ENCODE data around the gene C6orf141. TPM values are rescaled to one million over a fixed set of nuclear protein-coding genes. Genes with fewer than 3 reads are reported as not detected.

Gene C6orf141
- total RNA-seq, 1 donor from 2014 or later, result 1.0 TPM

GRCh38 chr6:49528571-49528970, 21.9 kb upstream of the C6orf141 start:
- DNase-seq (ENCODE audit: low read depth, low spot score), result no peak
- TF ChIP-seq CTCF (conservative IDR thresholded peaks at IDR 0.05), result no peak
- H3K4me1 Mint-ChIP-seq, result no peaks in the 10 kb centered on the region
- H3K27me3 Mint-ChIP-seq (ENCODE audit: low read depth), result no peaks in the 10 kb centered on the region
- no peaks in the 10 kb centered on the region for H3K36me3 Mint-ChIP-seq (ENCODE audit: low read depth)
- no peak overlapping the region for H3K27ac Mint-ChIP-seq (ENCODE audit: unreplicated experiment)
- no peaks in the 10 kb centered on the region for H3K9me3 Mint-ChIP-seq
- no peak overlapping the region for H3K4me3 Mint-ChIP-seq

GRCh38 chr6:49530141-49530776, 20.2 kb upstream of the C6orf141 start:
- no peak for DNase-seq (ENCODE audit: low read depth, low spot score)
- Mint-ChIP-seq H3K27ac (ENCODE audit: unreplicated experiment) (no peak overlapping the region), H3K36me3 (ENCODE audit: low read depth) (no peaks in the 10 kb centered on the region), H3K9me3 (no peaks in the 10 kb centered on the region), H3K4me3 (no peak overlapping the region), H3K4me1 (no peaks in the 10 kb centered on the region), H3K27me3 (ENCODE audit: low read depth) (no peaks in the 10 kb centered on the region)
- TF ChIP-seq CTCF (conservative IDR thresholded peaks at IDR 0.05), result no peak

DNA sequence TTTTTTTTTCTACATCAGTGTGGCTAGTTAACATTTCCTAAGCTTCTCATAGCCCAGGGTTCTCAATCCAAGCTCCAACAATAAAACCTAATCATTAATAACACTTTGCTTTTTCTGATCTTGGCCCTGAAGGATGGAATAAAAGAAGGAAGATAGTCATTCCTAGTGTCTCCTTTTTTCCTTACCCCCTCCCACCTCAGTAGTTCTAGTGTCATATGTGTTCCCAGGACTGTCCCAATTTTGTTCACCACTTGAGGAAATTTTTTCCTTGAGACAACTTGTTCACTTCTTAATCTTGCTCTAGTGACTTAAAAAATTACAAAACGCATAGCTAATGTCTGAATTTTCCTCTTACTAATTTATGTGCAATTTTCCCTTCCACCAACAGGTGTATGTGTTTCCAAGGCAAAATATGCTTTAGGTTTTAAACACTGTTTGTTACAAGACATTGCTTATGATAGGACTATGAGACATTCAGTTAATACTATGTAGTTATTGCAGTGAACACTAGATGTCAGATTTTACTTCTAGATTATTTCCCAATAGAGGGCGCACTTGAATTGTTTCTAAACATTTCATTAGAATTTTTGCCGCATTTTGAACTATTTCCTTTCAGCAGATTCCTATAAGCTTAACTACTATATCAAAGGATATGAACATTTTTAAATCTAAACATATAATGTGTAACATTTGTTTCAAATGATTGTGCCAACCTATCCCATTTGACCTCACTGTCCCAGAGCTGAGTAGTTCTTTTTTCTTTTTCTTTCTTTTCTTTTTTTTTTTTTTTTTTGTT, 18.5 kb upstream of the C6orf141 start:
- no peak overlapping the region for H3K27ac Mint-ChIP-seq (ENCODE audit: unreplicated experiment)
- H3K27me3 Mint-ChIP-seq (ENCODE audit: low read depth), result no peaks in the 10 kb centered on the region
- H3K4me1 Mint-ChIP-seq, result no peaks in the 10 kb centered on the region
- no peaks in the 10 kb centered on the region for H3K36me3 Mint-ChIP-seq (ENCODE audit: low read depth)
- no peak for DNase-seq (ENCODE audit: low read depth, low spot score)
- H3K4me3 Mint-ChIP-seq, result peak overlapping the region; percentile 61
- H3K9me3 Mint-ChIP-seq, result no peaks in the 10 kb centered on the region
- peak; percentile 92 for TF ChIP-seq CTCF (conservative IDR thresholded peaks at IDR 0.05)

- no peaks in the 10 kb centered on the region for H3K27me3 Mint-ChIP-seq (ENCODE audit: low read depth)
- no peak for DNase-seq (ENCODE audit: low read depth, low spot score)
- H3K36me3 Mint-ChIP-seq (ENCODE audit: low read depth), result no peaks in the 10 kb centered on the region
- no peak overlapping the region for H3K27ac Mint-ChIP-seq (ENCODE audit: unreplicated experiment)
- H3K4me3 Mint-ChIP-seq, result no peak overlapping the region
- no peaks in the 10 kb centered on the region for H3K9me3 Mint-ChIP-seq
- TF ChIP-seq CTCF (conservative IDR thresholded peaks at IDR 0.05), result no peak
- no peaks in the 10 kb centered on the region for H3K4me1 Mint-ChIP-seq
Observed at GRCh38 chr6:49535795-49536194, 14.7 kb upstream of the C6orf141 start.

- H3K27me3 Mint-ChIP-seq (ENCODE audit: low read depth), result no peaks in the 10 kb centered on the region
- DNase-seq (ENCODE audit: low read depth, low spot score), result no peak
- H3K36me3 Mint-ChIP-seq (ENCODE audit: low read depth), result no peaks in the 10 kb centered on the region
- TF ChIP-seq CTCF (conservative IDR thresholded peaks at IDR 0.05), result no peak
- peaks cover 4% of the 10 kb centered on the region for H3K4me1 Mint-ChIP-seq
- no peak overlapping the region for H3K4me3 Mint-ChIP-seq
- H3K27ac Mint-ChIP-seq (ENCODE audit: unreplicated experiment), result no peak overlapping the region
- no peaks in the 10 kb centered on the region for H3K9me3 Mint-ChIP-seq
Observed at GRCh38 chr6:49539102-49539501, 11.4 kb upstream of the C6orf141 start.
